Measurements from ENCODE around the gene BMF. TPM values are rescaled to one million over a fixed set of nuclear protein-coding genes. Genes with fewer than 3 reads are reported as not detected.

The BMF gene
- total RNA-seq, 3 donors from 2014 or later, result 8.2 to 24.4 (median 9.3) TPM

- Histone ChIP-seq H3K27ac (no peak overlapping the region), H3K9me3 (no peaks in the 10 kb centered on the region), H3K4me3 (no peak overlapping the region), H3K36me3 (no peaks in the 10 kb centered on the region), H3K4me1 (peaks cover 0 to 21% of the 10 kb centered on the region in 2 donors), H3K27me3 (no peaks in the 10 kb centered on the region)
- TF ChIP-seq POLR2A (IDR thresholded peaks at IDR 0.05) (no peak), POLR2AphosphoS5 (IDR thresholded peaks at IDR 0.05) (no peak)
- TF ChIP-seq, protein P1, sequence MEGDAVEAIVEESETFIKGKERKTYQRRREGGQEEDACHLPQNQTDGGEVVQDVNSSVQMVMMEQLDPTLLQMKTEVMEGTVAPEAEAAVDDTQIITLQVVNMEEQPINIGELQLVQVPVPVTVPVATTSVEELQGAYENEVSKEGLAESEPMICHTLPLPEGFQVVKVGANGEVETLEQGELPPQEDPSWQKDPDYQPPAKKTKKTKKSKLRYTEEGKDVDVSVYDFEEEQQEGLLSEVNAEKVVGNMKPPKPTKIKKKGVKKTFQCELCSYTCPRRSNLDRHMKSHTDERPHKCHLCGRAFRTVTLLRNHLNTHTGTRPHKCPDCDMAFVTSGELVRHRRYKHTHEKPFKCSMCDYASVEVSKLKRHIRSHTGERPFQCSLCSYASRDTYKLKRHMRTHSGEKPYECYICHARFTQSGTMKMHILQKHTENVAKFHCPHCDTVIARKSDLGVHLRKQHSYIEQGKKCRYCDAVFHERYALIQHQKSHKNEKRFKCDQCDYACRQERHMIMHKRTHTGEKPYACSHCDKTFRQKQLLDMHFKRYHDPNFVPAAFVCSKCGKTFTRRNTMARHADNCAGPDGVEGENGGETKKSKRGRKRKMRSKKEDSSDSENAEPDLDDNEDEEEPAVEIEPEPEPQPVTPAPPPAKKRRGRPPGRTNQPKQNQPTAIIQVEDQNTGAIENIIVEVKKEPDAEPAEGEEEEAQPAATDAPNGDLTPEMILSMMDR (IDR thresholded peaks at IDR 0.05), result no peak
- intact Hi-C loops (cut with DNase I; ENCODE audit: low total_unique reads), result loop anchor here (10.0 kb wide), 1 partner anchor 54 kb away; the partner anchor contains the start of gene BMF
- DNase-seq (ENCODE audit: low spot score in 2 of 2), result peak in 1 of 2 donors; percentile 15
Measured at GRCh38 chr15:40050788-40051470, 57.8 kb downstream of the BMF start.

DNA sequence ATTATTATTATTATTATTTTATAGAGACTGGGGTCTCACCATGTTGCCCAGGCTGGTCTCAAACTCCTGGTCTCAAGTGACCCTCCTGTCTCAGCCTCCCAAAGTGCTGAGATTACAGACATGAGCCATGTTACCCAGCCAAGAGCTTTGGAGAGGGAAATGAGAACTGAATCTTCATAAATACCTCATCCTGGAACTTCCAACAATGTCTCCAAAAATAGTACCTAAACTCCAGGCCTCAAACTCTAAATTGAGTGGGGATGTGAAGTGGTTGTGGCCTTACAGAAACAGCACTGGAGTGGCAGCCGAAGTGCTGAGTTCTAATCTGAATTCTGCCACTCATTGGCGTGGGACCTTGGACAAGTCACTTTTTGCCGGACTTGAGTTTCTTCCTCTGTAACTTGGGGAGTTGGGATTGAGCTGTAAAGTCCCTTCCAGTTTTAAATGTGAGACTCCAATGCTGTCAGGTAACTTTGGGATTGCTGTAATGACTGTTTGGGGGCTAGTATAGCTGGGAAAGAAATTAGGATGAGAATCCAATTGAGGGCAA lies 59.7 kb downstream of the BMF start:
- Histone ChIP-seq H3K4me1 (peaks cover 0 to 5% of the 10 kb centered on the region in 2 donors), H3K4me3 (no peak overlapping the region), H3K36me3 (no peaks in the 10 kb centered on the region), H3K27ac (no peak overlapping the region), H3K27me3 (no peaks in the 10 kb centered on the region), H3K9me3 (no peaks in the 10 kb centered on the region)
- no peak for DNase-seq (ENCODE audit: low spot score in 2 of 2)
- intact Hi-C loops (cut with DNase I; ENCODE audit: low total_unique reads), result loop anchor here (10.0 kb wide), 1 partner anchor 226 kb away; no protein-coding TSS in a partner anchor
- TF ChIP-seq POLR2A (IDR thresholded peaks at IDR 0.05), result no peak
- no peak for TF ChIP-seq POLR2AphosphoS5 (IDR thresholded peaks at IDR 0.05)
- TF ChIP-seq, protein P1 (IDR thresholded peaks at IDR 0.05), result no peak

GRCh38 chr15:40048211-40048792 lies 60.4 kb downstream of the BMF start:
- DNase-seq (ENCODE audit: low spot score in 2 of 2), result no peak
- peaks cover 0 to 5% of the 10 kb centered on the region in 2 donors for H3K4me1 ChIP-seq
- H3K9me3 ChIP-seq, result no peaks in the 10 kb centered on the region
- TF ChIP-seq POLR2A (IDR thresholded peaks at IDR 0.05) (no peak), POLR2AphosphoS5 (IDR thresholded peaks at IDR 0.05) (no peak)
- TF ChIP-seq, protein P1 (IDR thresholded peaks at IDR 0.05), result no peak
- intact Hi-C loops (cut with DNase I; ENCODE audit: low total_unique reads), result loop anchor here (10.0 kb wide), 1 partner anchor 226 kb away; no protein-coding TSS in a partner anchor
- H3K27ac ChIP-seq, result peak overlapping the region; percentile 69 to 83
- no peaks in the 10 kb centered on the region for H3K27me3 ChIP-seq
- no peaks in the 10 kb centered on the region for H3K36me3 ChIP-seq
- H3K4me3 ChIP-seq, result no peak overlapping the region

GRCh38 chr15:40047415-40048210 lies 61.1 kb downstream of the BMF start:
- H3K36me3 ChIP-seq, result no peaks in the 10 kb centered on the region
- H3K27me3 ChIP-seq, result no peaks in the 10 kb centered on the region
- TF ChIP-seq, protein P1 (IDR thresholded peaks at IDR 0.05), result no peak
- TF ChIP-seq POLR2A (IDR thresholded peaks at IDR 0.05) (no peak), POLR2AphosphoS5 (IDR thresholded peaks at IDR 0.05) (peak in 1 of 3 donors; percentile 14)
- no peaks in the 10 kb centered on the region for H3K9me3 ChIP-seq
- H3K27ac ChIP-seq, result peak overlapping the region; percentile 69 to 83
- no peak for DNase-seq (ENCODE audit: low spot score in 2 of 2)
- intact Hi-C loops (cut with DNase I; ENCODE audit: low total_unique reads), result loop anchor here (10.0 kb wide), 1 partner anchor 227 kb away; no protein-coding TSS in a partner anchor
- no peak overlapping the region for H3K4me3 ChIP-seq
- peaks cover 0 to 5% of the 10 kb centered on the region in 2 donors for H3K4me1 ChIP-seq

Measured in breast epithelium (tissue), 4 donors.